HepG2 (cell line): Measurements from ENCODE around the gene KLK14. TPM values are rescaled to one million over a fixed set of nuclear protein-coding genes. Genes with fewer than 3 reads are reported as not detected.

ENCODE experiments used
- ATAC-seq: fragments of 200-7000 bp; cut with Tn5 transposase; 3 replicates; pipeline ENCODE4 v1.9.1; 2020; ENCODE audit warnings: mild to moderate bottlenecking, moderate library complexity
- BruUV-seq: library from RNA; stranded (reverse); fragments of 400-500 nt; replicated peaks from 2 replicates; lab custom pipeline; 2021; lab: Mats Ljungman, UMichigan
- CTCF ChIA-PET: fragments of 300-600 bp; formaldehyde crosslinking; extraction: SDS; loops from one replicate; lab custom pipeline; 2021; ENCODE audit warnings: low total read pairs, inconsistent platforms, low intra/inter-chr PET ratio; lab: Yijun Ruan, JAX
- POLR2A ChIA-PET: fragments of 350-600 bp; sonication (Branson Sonifier 250); formaldehyde crosslinking; loops from one replicate; lab custom pipeline; 2020; ENCODE audit warnings: antibody characterized with exemption, inconsistent platforms; lab: Yijun Ruan, JAX
- DNase-seq: peaks from one replicate; pipeline ENCODE4 v3.0.0-alpha.2; 2015; ENCODE audit warnings: low spot score
- FAIRE-seq: peaks from 3 replicates; lab custom pipeline; 2011; peaks lifted over from hg19 to GRCh38; lab: Jason Lieb, UNC
- H2AFZ ChIP-seq: one replicate; pipeline ENCODE4 v1.6.1; 2011; ENCODE audit warnings: low read length, inconsistent platforms
- H3K27ac ChIP-seq: fragments of 300-600 bp; 3 replicates; pipeline ENCODE4 v1.8.0; 2011; ENCODE audit warnings: mixed run types, mild to moderate bottlenecking, mixed read lengths, low read length, inconsistent platforms; ENCODE audit not compliant: insufficient read depth; ENCODE audit errors: extremely low read length
- H3K27me3 ChIP-seq, 2 experiments: fragments of 200-600 bp in 1 of 2; 2 replicates in 1 of 2; 3 replicates in 1 of 2; pipeline versions ENCODE4 v1.6.0 to v1.8.0; 2011; ENCODE audit warnings: low read length in 2 of 2, mild to moderate bottlenecking in 2 of 2, moderate library complexity in 2 of 2, inconsistent platforms in 1 of 2; ENCODE audit not compliant: insufficient read depth in 2 of 2, control insufficient read depth in 1 of 2
- H3K36me3 ChIP-seq, 2 experiments: fragments of 200-600 bp in 1 of 2; replicated peaks in 1 of 2; 2 replicates in 1 of 2; 3 replicates in 1 of 2; pipeline versions ENCODE4 v1.5.1 to v1.8.0; 2011; ENCODE audit warnings: low read length in 2 of 2, inconsistent platforms in 1 of 2; ENCODE audit not compliant: insufficient read depth in 2 of 2, control insufficient read depth in 1 of 2
- H3K4me1 ChIP-seq: 2 replicates; pipeline ENCODE4 v1.5.1; 2012; ENCODE audit warnings: low read length, inconsistent platforms; ENCODE audit not compliant: insufficient read depth
- H3K4me2 ChIP-seq: 2 replicates; pipeline ENCODE4 v1.6.0; 2011; ENCODE audit warnings: low read depth, low read length, inconsistent platforms
- H3K4me3 ChIP-seq, 3 experiments: fragments of 200-600 bp in 1 of 3; sonication (generic), shearing (Covaris generic) in 1 of 3; replicated peaks in 1 of 3; 2 replicates each; pipeline ENCODE4 v1.5.1; 2011 to 2016; ENCODE audit warnings: low read length in 3 of 3, inconsistent platforms in 2 of 3, low read depth in 2 of 3, mild to moderate bottlenecking in 2 of 3, control low read depth in 1 of 3, mixed read lengths in 1 of 3; ENCODE audit not compliant: insufficient read depth in 1 of 3
- H3K79me2 ChIP-seq: one replicate; pipeline ENCODE4 v1.6.1; 2011; ENCODE audit warnings: low read length, inconsistent platforms; ENCODE audit not compliant: insufficient read depth
- H3K9ac ChIP-seq: 2 replicates; pipeline ENCODE4 v1.6.0; 2011; ENCODE audit warnings: mild to moderate bottlenecking, low read depth, low read length, inconsistent platforms; ENCODE audit not compliant: insufficient read depth
- H3K9me3 ChIP-seq: 2 replicates; pipeline ENCODE4 v1.5.1; 2012; ENCODE audit warnings: mild to moderate bottlenecking, low read length
- H4K20me1 ChIP-seq: 2 replicates; pipeline ENCODE4 v1.6.0; 2011; ENCODE audit warnings: inconsistent platforms, mild to moderate bottlenecking, low read length, moderate library complexity; ENCODE audit not compliant: insufficient read depth
- ATF7 ChIP-seq, 2 experiments: fragments of 450-650 bp in 1 of 2; sonication (generic) in 1 of 2; formaldehyde crosslinking in 1 of 2; IDR thresholded peaks; 2 replicates each; pipeline versions ENCODE4 v1.4.0 to v1.6.1; 2016 to 2020; ENCODE audit warnings: antibody characterized with exemption in 1 of 2, mild to moderate bottlenecking in 1 of 2, missing genetic modification reagents in 1 of 2
- ETV6 ChIP-seq: sonication (generic); formaldehyde crosslinking; conservative IDR thresholded peaks from 2 replicates; pipeline ENCODE4 v1.4.0; 2020; ENCODE audit warnings: missing genetic modification reagents
- HMGXB4 ChIP-seq, 2 experiments: sonication (generic) in 1 of 2; formaldehyde crosslinking in 1 of 2; IDR thresholded peaks; 2 replicates each; pipeline versions ENCODE4 v1.4.0 to v1.6.1; 2018 to 2020; ENCODE audit warnings: missing genetic modification reagents in 2 of 2, borderline replicate concordance in 1 of 2, low read depth in 1 of 2, mild to moderate bottlenecking in 1 of 2, missing biosample characterization in 1 of 2
- HNRNPK ChIP-seq: fragments of 200-400 bp; formaldehyde crosslinking; IDR thresholded peaks from 2 replicates; pipeline ENCODE4 v1.6.1; 2018; ENCODE audit warnings: low read length, low read depth, moderate library complexity, mild to moderate bottlenecking; ENCODE audit not compliant: poor library complexity, severe bottlenecking
- KAT7 ChIP-seq: IDR thresholded peaks from 2 replicates; pipeline ENCODE4 v1.6.1; 2018; ENCODE audit warnings: borderline replicate concordance, missing compliant biosample characterization
- SOX6 ChIP-seq, 2 experiments: fragments of 450-650 bp in 1 of 2; sonication (generic) in 1 of 2; formaldehyde crosslinking in 1 of 2; IDR thresholded peaks; 2 replicates each; pipeline versions ENCODE4 v1.4.0 to v1.6.1; 2017 to 2020; ENCODE audit warnings: antibody characterized with exemption in 1 of 2, mild to moderate bottlenecking in 1 of 2, missing genetic modification reagents in 1 of 2
- ZNF232 ChIP-seq: sonication (generic); formaldehyde crosslinking; IDR thresholded peaks from 2 replicates; pipeline ENCODE4 v1.4.0; 2020; ENCODE audit warnings: missing genetic modification reagents, borderline replicate concordance
- WGBS: methylation state at CpG from one replicate; pipeline ENCODE4 v1.1.6; 2017; ENCODE audit warnings: low lambda C conversion rate; 5-methylcytosine and 5-hydroxymethylcytosine counted together
- in situ Hi-C: cut with HindIII; loops from 2 replicates; pipeline ENCODE4 v1.10.0; 2017; ENCODE audit warnings: low pct_unique_long_range_greater_than_20kb; ENCODE audit not compliant: extremely low pct_ligation_motif_present
- intact Hi-C: fragments of 100-400 bp; cut with micrococcal nuclease; formaldehyde crosslinking; loops from one replicate; pipeline ENCODE4 v1.10.0; 2022; ENCODE audit not compliant: unreplicated experiment
- polyA plus RNA-seq, 8 experiments: library from polyadenylated mRNA; depleted of rRNA in 3 of 8; stranded (reverse) in 7 of 8; unstranded in 1 of 8; fragments of >200 nt; fragmentation: Illumina TruSeq in 4 of 8; extraction: Trizol in 4 of 8; gene quantifications; 2 replicates each; pipeline versions ENCODE4 v1.2.1 to v1.2.3, GENCODE V29; 2011 to 2016; ENCODE audit warnings: low read depth in 4 of 8, missing spikeins in 1 of 8, mixed read lengths in 1 of 8; ENCODE audit not compliant: insufficient read depth in 1 of 8
- total RNA-seq, 5 experiments: library from RNA; depleted of rRNA; stranded (reverse); fragments of >200 nt; fragmentation: Illumina TruSeq; extraction: Trizol; gene quantifications; 2 replicates each; pipeline ENCODE4 v1.2.3, GENCODE V29; 2016; ENCODE audit warnings: low read depth in 1 of 5

KLK14 gene
- total and polyA plus RNA-seq, 2 of the 13 experiments (the other 11 are each of a cell fraction or from before 2014, with no cell fraction given) = not detected

GRCh38 chr19:51060336-51060735, 22.4 kb downstream of the KLK14 start:
- H3K4me1 ChIP-seq = no peaks in the 10 kb centered on the region
- WGBS = 32% methylated on average over 4 of the region's 4 CpGs
- ChIA-PET CTCF (no interaction called here), POLR2A (no interaction called here)
- no peak for FAIRE-seq
- intact Hi-C loops = no loop called here
- no peak overlapping the region for H2AFZ ChIP-seq
- in situ Hi-C loops = no loop called here
- no peak for ATAC-seq
- H3K9me3 ChIP-seq = no peaks in the 10 kb centered on the region
- no peak overlapping the region for H3K9ac ChIP-seq
- BruUV-seq = no TSS peak
- TF ChIP-seq HNRNPK (peak; percentile 4), ZNF232 (CRISPR knock-in tag) (no peak)
- H3K36me3 ChIP-seq = no peaks in the 10 kb centered on the region
- no peak overlapping the region for H3K4me3 ChIP-seq
- H3K27ac ChIP-seq = no peak overlapping the region
- no peaks in the 10 kb centered on the region; a peak in 1 of 5 replicates for H3K27me3 ChIP-seq
- H3K79me2 ChIP-seq = no peaks in the 10 kb centered on the region
- DNase-seq = no peak
- H4K20me1 ChIP-seq = no peaks in the 10 kb centered on the region
- no peak overlapping the region for H3K4me2 ChIP-seq

- Histone ChIP-seq H3K4me1 (no peaks in the 10 kb centered on the region), H3K79me2 (no peaks in the 10 kb centered on the region), H3K4me3 (no peak overlapping the region), H3K36me3 (no peaks in the 10 kb centered on the region), H3K9ac (no peak overlapping the region), H2AFZ (no peak overlapping the region), H4K20me1 (no peaks in the 10 kb centered on the region), H3K27ac (no peak overlapping the region), H3K27me3 (no peaks in the 10 kb centered on the region; a peak in 1 of 5 replicates), H3K9me3 (no peaks in the 10 kb centered on the region), H3K4me2 (no peak overlapping the region)
- no TSS peak for BruUV-seq
- DNase-seq (no peak), FAIRE-seq (no peak), ATAC-seq (no peak)
- ChIA-PET POLR2A (no interaction called here), CTCF (no interaction called here)
- in situ Hi-C loops = no loop called here
- WGBS = 10% methylated on average over 7 of the region's 7 CpGs
- TF ChIP-seq SOX6 (IDR thresholded peaks at IDR 0.05) (no peak), SOX6 (CRISPR knock-in tag; IDR thresholded peaks at IDR 0.05) (no peak), KAT7 (CRISPR knock-in tag) (no peak), HMGXB4 (CRISPR knock-in tag; IDR thresholded peaks at IDR 0.05; ENCODE audit: borderline replicate concordance in 1 of 2, low read depth in 1 of 2) (no peak), ATF7 (IDR thresholded peaks at IDR 0.05) (0 out of 2 replicates have a peak, but pooled peaks have one; percentile 5), ATF7 (CRISPR knock-in tag; IDR thresholded peaks at IDR 0.05) (no peak), ETV6 (CRISPR knock-in tag) (no peak)
- intact Hi-C loops = no loop called here
Observed at GRCh38 chr19:51059715-51060114, 23.0 kb downstream of the KLK14 start.
